CD4-positive, alpha-beta T cell treated with Interleukin-1 beta for 1 hour (primary cell): ENCODE measurements around the gene ATG2B.

Experiments
- DNase-seq, 2 donors: peaks; one replicate each; pipeline ENCODE4 v3.0.0-alpha.2; 2020 to 2022

The ATG2B gene

GRCh38 chr14:96270565-96271420, 92.3 kb downstream of the ATG2B start:
- DNase-seq, result no peak

- no peak for DNase-seq
Measured at GRCh38 chr14:96269359-96269710, 93.8 kb downstream of the ATG2B start.

- no peak for DNase-seq
Measured at GRCh38 chr14:96268431-96269358, 94.4 kb downstream of the ATG2B start.

- DNase-seq, result no peak
Measured at GRCh38 chr14:96267916-96268315, 95.2 kb downstream of the ATG2B start.

GRCh38 chr14:96267336-96267735, 95.8 kb downstream of the ATG2B start:
- no peak for DNase-seq

- no peak for DNase-seq
Measured at GRCh38 chr14:96265383-96266095, 97.6 kb downstream of the ATG2B start.

- DNase-seq, result no peak
Measured at GRCh38 chr14:96264853-96265252, 98.3 kb downstream of the ATG2B start.

- no peak for DNase-seq
Measured at GRCh38 chr14:96264200-96264553, 99.0 kb downstream of the ATG2B start.

GRCh38 chr14:96263347-96264199, 99.6 kb downstream of the ATG2B start:
- no peak for DNase-seq

- no peak for DNase-seq
Measured at GRCh38 chr14:96261772-96262655, 101.1 kb downstream of the ATG2B start.

GRCh38 chr14:96261053-96261452, 102.1 kb downstream of the ATG2B start:
- DNase-seq, result no peak

- no peak for DNase-seq
Measured at GRCh38 chr14:96260341-96260821, 102.8 kb downstream of the ATG2B start.

- no peak for DNase-seq
Measured at GRCh38 chr14:96257900-96258299, 105.2 kb downstream of the ATG2B start.

GRCh38 chr14:96257056-96257455, 106.1 kb downstream of the ATG2B start:
- DNase-seq, result no peak

- DNase-seq, result no peak
Measured at GRCh38 chr14:96256407-96256806, 106.7 kb downstream of the ATG2B start.

- no peak for DNase-seq
Measured at GRCh38 chr14:96255501-96256366, 107.4 kb downstream of the ATG2B start, which contains the start of gene BDKRB1. Gene BDKRB1 (plus strand): TSS chr14:96256210. CDS start chr14:96263683, 7,473 bp downstream.

GRCh38 chr14:96254687-96255086, 108.5 kb downstream of the ATG2B start:
- DNase-seq, result no peak

GRCh38 chr14:96252999-96253539, 110.1 kb downstream of the ATG2B start:
- no peak for DNase-seq

GRCh38 chr14:96252323-96252998, 110.7 kb downstream of the ATG2B start:
- no peak for DNase-seq
